GM19193 (cell line): ENCODE results near the gene CYTH2.

Source experiments
- POLR2A ChIP-seq: IDR thresholded peaks from 4 replicates; pipeline ENCODE4 v1.6.1; 2011; ENCODE audit not compliant: insufficient read depth, insufficient read length; ENCODE audit errors: extremely low read depth

The CYTH2 gene

DNA sequence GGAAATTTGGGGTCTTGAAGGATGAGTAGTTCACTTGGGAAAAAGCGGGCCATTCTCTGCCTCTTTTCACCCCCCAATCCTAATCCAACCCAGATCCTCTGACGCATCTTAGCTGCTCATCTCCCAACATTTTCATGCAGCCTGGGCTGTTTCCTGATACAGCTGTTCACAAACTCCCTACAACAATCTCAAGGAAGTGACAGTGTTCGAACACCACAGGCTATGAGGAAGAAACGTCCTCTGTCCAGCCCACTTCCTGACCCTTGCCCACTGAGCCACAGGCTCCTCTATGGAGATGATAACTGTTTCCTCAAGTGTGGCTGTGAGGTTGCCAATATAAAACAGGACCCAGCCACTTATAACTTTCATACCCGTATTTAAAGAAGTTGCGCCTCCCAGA lies 26.2 kb downstream of the CYTH2 start:
- no peak for TF ChIP-seq POLR2A

DNA sequence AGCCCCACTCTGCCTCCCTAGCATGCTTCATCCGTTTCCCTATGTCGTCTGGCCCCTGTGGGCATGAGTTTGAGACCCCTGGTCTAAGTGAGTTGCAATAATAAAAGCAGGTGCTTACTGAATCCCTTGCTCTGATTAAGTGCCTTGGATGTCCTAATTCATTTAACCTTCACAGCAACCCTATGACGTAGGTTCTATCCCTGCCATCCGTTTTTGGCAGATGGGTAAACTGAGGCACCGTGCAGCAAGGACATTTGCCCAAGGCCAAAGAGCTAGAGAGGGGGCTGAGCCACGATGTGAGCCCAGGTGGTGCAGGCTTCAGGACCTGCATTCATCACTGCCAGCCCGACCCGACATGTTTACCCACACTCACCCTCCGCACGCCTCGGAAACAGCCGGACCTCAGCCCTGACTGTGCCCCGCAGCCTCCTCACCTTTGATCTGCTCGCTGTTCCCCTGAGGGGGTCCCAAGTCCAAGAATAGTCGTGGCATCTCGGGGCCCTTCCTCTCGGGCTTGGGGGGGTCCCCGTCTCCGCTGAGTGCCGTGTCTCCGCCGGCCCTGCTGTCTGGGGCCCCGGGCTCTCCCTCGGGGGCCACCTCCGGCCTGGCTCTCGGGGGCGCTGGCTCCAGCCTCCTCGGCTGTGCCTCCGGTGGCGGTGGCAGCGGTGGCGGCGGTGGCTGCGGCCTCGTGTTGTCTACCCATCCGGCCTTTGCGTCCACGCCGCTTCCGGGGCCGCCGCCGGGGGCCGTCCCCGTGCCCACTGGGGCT lies 28.0 kb downstream of the CYTH2 start:
- no peak for TF ChIP-seq POLR2A

DNA sequence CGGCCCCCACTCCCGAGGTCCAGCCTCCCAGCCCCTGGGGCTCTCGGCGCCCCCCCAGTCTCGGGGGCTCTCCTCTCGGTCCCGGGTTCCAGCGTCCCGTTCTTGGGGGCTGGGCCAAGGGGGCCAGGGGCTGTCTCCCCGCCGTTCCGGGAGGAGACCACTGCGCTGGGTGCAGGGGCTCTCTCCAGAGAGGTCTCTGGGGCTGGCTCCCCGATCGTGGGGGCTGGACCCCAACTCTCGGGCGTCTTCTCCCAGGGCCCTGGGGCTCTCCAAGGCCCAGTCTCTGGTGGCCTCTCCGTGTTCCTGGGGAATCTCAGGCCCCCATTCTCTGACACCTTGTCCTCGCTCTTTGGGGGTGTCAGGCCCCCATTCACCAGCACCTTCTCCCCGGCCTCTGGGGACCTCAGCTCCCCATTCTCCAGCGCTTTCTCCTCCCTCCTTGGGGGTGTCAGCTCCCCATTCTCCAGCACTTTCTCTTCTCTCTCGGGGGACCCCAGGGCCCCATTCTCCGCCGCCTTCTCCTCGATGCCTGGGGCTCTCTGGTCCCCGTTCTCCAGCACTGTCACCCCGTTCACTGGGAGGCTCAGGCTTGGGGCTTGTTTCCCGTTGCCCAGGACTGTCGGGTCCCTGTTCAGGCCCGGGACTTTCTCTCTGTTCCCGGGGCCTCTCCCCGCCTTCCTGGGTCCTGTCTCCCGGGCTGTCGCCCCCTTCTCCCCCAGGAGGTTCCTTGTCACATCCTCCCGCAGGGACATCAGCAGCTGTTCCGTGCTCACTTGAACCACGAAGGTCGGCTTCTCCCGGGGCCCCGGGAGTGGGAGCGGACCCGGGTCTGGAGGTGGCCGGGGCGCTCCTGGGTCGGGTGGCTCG lies 28.8 kb downstream of the CYTH2 start:
- no peak for TF ChIP-seq POLR2A

DNA sequence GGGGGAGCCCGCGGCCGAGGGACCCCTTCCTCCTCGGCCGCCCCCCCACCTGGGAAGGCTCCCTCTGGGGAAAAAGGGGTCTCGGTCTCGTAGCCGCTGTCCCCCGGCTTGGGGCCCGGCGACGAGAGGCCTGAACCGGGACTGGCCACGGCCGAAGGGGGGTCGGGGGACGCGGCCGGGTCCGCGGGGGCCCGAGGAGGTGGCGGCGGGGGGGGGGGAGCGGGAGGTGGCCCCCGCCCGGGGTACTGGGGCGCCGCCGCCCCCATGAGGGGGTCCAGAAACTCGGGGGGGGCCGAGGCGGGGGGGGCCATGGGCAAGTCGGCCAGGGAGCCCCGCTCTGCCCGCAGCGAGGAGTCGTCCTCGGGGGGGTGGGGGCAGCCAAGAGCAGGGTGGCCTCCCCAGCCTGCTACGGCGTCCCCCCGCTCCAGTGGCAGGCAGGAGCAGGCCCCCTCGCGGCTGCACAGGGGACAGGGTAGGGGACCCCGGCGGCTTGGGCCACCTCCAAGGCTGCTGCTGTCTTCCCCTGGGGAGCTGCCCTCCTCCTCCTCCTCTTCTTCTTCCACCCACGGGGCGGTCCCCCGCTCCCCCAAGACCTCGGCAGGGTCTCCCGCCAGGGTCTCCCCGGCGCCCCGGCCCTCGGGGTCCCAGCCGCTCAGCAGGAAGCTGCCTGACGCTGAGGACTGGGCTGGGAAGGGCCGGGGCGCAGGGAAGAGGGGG lies 29.6 kb downstream of the CYTH2 start:
- no peak for TF ChIP-seq POLR2A

DNA sequence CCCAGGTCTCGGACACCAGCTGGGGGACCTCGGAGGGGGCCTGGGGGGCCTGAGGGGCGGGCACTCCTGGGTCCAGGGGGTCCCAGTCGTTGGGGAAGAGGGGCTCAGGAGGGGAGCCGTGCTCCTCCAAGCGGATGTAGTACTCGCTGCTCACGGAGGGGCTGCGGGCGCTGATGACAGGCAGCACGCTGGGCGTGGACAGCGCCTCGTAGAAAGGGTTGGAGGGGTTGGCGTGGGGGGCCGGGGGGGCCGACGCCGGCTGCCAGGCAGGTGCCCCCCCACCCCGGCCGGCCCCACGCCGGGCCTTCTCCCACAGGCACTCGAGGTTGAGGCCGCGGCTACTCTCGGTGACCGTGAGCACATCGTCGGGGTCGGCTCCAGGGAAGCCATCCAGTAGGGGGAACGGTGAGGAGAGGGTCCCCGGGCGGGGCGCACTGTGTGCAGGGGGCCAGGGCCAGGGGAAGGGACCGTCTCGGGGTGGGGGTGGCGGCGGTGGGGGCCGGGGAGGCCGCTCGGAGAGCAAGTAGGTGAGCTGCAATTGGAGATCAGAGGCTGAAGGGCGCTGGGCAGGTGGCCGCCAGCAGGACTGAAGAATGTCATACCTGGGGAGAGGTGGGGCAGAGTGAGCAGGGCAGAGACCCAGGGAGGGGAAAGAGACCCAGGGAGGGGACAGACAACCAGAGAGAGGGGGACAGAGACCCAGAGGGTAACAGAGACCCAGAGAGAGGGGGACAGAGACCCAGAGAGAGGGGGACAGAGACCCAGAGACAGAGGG lies 30.3 kb downstream of the CYTH2 start:
- no peak for TF ChIP-seq POLR2A

DNA sequence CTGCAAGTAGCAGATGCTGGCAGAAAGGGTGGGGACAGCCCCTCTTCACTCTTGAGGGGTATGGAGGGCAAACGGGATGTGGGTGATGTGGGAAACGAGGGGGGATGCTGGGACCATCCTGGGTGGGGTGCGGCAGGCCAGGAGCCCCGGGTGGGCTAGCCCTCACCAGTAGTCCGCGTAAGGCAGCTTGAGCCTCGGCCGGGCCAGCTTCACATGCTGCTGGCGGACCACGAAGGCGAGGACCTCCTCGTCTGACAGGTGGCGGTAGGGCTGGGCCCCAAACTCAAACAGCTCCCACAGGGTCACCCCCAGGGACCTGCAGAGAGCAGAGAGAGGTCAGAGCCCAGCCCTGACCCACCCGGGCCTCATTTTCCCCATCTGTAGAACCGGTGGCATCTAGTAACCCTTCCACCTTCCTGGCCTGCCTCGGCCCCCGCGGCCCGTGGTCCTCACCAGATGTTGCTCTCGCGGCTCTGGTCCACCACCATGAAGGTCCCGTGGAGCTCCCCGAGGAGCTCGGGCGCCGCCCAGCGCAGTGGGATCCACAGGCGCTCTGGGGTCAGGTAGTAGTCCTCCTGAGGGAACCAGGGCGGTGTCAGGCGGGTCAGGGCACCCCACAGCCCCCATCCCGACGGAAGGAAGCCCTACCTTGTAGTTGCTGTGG lies 31.8 kb downstream of the CYTH2 start:
- no peak for TF ChIP-seq POLR2A

DNA sequence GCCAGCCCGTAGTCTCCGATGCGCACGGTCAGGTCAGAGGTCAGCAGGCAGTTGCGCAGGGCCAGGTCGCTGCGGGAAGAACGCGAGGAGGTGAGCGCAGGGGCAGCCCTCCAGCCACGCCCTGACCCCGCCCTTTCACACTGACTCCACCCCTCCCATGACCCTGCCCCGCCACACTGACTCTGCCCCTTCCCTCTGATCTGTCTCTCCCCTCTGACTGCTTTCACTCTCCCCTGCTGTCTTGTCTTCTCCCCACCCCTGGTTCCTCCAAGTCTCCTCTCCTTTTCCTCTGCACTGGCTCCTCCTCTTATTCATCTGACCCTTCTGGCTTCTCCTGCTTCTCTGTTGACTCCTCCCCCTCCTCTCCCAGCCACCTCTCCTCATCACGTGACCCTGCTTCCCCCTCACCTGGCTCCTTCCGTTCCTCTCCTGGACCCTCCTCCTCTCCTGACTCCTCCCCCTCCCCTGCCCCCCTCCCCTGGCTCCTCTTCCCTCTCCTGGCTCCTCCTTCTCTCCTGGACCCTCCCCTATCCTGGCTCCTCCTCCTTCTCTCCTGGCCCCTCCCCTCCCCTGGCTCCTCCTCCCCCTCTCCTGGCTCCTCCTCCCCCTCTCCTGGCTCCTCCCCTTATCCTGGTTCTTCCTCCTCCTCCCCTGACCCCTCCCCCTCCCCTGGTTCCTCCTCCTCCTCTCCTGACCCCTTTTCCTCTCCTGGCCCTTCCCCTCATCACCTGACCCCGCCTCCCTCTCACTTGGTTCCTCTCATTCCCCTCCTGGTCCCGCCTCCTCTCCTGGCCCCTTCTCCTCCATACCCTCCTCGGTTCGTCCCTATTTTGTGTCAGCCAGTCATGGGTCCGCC lies 32.6 kb downstream of the CYTH2 start:
- no peak for TF ChIP-seq POLR2A

DNA sequence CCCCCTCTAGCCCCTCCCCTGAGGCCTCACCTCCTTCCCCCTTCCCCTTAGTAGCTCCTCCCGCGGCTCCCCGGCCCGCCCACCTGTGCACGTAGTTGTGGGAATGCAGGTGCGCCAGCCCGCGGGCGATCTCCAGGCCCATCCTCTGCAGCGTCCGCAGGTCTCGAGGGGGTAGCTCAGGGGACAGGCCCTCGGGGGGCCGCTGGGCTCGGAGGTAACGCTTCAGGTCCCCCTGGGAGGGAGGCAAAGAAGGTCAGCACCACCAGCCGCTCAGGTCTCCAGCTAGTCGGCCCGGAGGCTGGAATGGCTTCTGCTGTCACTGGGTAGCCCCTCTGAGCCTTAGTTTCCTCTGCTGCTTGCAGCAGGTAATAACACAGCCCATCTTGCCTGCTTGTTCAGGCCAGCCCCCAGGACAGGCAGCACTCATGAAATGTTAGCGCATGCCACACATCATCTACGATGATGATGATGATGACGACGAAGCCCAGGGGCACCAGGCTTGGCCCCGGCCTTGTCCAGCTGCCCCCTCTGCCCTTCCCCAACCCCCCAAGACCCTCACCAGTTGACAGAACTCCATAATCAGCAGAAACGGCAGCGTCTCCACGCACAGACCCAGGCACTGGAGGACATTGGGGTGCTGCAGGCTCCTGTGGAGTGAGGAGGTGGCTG lies 33.3 kb downstream of the CYTH2 start:
- no peak for TF ChIP-seq POLR2A

DNA sequence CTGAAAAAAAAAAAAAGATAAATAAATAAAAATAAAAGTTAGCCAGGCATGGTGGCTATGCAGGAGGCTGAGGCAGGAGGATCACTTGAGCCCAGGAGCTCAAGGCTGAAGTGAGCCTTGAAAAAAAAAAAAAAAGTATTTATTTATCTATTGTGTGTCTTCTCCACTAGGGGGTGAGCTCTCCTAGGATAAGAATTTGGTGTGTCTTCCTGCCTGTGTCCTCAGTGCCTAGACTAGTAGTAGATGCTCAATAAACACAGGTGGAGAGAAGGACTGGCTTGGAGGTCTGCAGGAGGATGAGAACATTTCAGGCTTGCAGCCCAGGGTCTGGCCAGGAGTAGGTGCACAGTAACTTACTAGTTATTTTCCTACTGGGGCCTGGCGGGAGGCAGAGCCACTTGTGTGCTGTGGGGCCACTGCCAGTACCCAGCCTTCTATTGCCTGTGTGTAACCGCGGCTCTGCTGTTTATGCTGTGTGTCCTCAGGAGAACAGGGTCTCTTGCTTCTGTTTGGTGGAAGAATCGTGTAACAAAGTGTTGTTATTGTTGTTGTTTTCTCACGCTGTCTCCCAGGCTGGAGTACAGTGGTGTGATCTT lies 37.1 kb downstream of the CYTH2 start:
- no peak for TF ChIP-seq POLR2A

DNA sequence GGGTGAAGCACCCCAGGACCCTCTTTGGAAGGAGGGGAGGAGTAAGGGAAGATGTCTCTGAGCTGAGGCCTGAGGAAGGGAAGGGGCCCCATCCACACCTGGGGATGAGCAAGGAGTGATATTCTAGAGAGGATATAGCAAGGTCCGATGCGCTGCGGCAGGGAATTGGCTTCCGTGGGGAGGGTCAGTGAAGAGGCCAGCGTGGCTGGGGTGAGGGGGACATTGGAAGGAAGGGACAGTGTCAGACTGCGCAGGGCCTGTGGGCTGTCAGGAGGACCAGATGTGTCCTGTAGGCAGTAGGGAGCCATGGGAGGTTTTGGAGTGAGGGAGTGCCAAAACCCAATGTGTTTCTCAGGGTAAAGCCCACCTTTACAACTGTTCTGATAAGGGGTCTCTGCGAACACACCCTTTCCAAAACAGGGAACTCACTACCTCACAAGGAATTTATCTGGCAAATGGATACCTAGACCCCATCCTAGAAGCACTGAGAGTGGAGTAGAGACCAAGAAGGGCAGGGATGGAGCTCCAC lies 38.8 kb downstream of the CYTH2 start:
- no peak for TF ChIP-seq POLR2A

DNA sequence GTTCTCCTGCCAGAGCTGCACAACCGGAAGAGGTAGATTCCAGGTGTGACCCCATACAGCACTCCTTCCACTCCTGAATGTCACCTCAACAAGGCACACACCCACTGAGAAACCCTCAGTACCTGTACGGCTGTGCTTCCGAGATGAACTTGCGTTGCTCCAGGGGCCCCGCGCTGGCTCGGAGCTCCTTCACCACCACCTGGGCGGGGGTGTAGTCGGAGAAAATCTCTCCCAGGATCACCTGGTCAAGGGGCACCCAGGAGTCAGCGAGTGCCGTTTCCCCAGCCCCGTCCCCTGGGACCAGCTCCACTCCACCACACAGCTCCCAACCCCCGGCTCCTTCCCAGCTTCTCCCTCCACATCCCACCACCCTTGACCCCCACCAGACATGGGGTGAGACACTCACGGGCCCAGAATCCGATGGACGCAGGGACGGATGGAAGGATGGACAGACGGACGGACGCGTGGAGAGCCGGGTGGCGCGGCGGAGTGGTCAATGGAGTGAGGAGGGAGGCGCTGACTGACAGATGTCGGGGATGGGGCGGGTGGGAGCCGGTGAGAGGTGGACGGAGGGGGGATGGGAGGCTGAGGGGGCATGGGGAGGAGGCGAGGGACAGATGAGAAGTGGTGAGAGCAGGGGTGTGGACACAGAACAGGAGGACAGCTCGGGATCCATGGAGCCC lies 39.7 kb downstream of the CYTH2 start:
- TF ChIP-seq POLR2A = no peak
